Left forelimb (tissue), 1 donor: ENCODE results near the gene ANKRD40CL.

Experiments
- DNase-seq: peaks from one replicate; pipeline ENCODE4 v3.0.0-alpha.2; 2018; ENCODE audit warnings: low spot score

The ANKRD40CL gene

GRCh38 chr17:50787106-50787505, 19.8 kb upstream of the ANKRD40CL start:
- DNase-seq, result no peak

GRCh38 chr17:50785946-50786570, 18.7 kb upstream of the ANKRD40CL start:
- DNase-seq, result no peak

- DNase-seq, result no peak
These were observed 17.8 kb upstream of the ANKRD40CL start for GRCh38 chr17:50785126-50785525.

- DNase-seq, result no peak
These were observed 16.6 kb upstream of the ANKRD40CL start for GRCh38 chr17:50783905-50784304.

GRCh38 chr17:50783193-50783660, 15.9 kb upstream of the ANKRD40CL start:
- peak; percentile 92 for DNase-seq

GRCh38 chr17:50781167-50781566, 13.8 kb upstream of the ANKRD40CL start:
- DNase-seq, result no peak

- DNase-seq, result no peak
These were observed 12.5 kb upstream of the ANKRD40CL start for GRCh38 chr17:50779747-50780353.

GRCh38 chr17:50778988-50779387, 11.7 kb upstream of the ANKRD40CL start:
- no peak for DNase-seq

- DNase-seq, result no peak
These were observed 11.2 kb upstream of the ANKRD40CL start for GRCh38 chr17:50778471-50778870.

- DNase-seq, result no peak
These were observed 8.6 kb upstream of the ANKRD40CL start for GRCh38 chr17:50775926-50776325.

- peak; percentile 22 for DNase-seq
These were observed 7.0 kb upstream of the ANKRD40CL start for GRCh38 chr17:50774225-50774803.

- DNase-seq, result peak; percentile 26
These were observed 4.9 kb upstream of the ANKRD40CL start for GRCh38 chr17:50771991-50772785.

GRCh38 chr17:50770346-50770745, 3.0 kb upstream of the ANKRD40CL start:
- no peak for DNase-seq

GRCh38 chr17:50769884-50770283, 2.6 kb upstream of the ANKRD40CL start:
- DNase-seq, result peak; percentile 30

- DNase-seq, result peak; percentile 48
These were observed 1.0 kb upstream of the ANKRD40CL start for GRCh38 chr17:50768346-50768761.

- DNase-seq, result no peak
These were observed 288 bp downstream of the ANKRD40CL start for GRCh38 chr17:50767030-50767429.

GRCh38 chr17:50766222-50767023, 895 bp downstream of the ANKRD40CL start:
- DNase-seq, result no peak

GRCh38 chr17:50765454-50766221, 1.7 kb downstream of the ANKRD40CL start:
- DNase-seq, result no peak

- no peak for DNase-seq
These were observed 2.6 kb downstream of the ANKRD40CL start for GRCh38 chr17:50764734-50765149.

- DNase-seq, result no peak
These were observed 3.4 kb downstream of the ANKRD40CL start for GRCh38 chr17:50763716-50764475.
